Hepatocyte (in vitro differentiated cells): Measurements from ENCODE around the gene CCDC40.

Source experiments
- EZH2 ChIP-seq: fragments of 200-600 bp; sonication (generic); IDR thresholded peaks from 2 replicates; pipeline ENCODE4 v1.6.1; 2016; ENCODE audit warnings: antibody characterized with exemption, mild to moderate bottlenecking, borderline replicate concordance
- TF ChIP-seq, protein P1 (sequence below): fragments of 200-600 bp; sonication (generic); IDR thresholded peaks from 2 replicates; pipeline ENCODE4 v1.5.1; 2016; ENCODE audit warnings: antibody characterized with exemption, mild to moderate bottlenecking; ENCODE audit not compliant: poor library complexity

DNA sequence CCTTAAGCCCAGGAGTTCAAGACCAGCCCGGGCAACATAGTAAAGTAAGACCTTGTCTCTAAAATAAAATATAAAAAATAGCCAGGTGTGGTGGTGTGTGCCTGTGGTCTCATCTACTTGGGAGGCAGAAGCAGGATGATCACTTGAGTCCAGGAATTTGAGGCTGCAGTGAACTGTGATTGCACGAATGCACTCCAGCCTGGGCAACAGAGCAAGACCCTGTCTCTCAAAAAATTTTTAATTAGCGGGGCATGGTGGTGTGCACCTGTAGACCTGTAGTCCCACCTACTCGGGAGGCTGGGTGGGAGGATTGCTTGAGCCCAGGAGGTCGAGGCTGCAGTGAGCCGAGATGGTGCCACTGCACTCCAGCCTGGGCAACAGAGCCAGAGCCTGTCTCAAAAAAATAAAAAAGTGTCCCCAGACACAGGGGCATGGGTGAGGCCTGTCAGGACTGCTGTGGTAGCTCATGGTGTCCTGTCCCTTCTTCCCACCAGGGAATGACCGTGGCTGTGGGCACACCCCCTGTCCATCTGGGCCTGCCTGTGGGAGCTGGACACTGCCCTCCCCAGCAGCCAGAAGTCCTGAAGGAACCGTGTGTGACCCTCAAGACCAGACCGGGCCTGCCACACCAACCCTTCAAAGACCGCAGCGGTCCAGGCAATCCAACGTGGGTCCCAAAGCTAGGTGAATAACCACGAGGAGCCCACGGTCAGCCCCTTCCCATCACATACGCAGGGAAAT lies 34.1 kb downstream of the CCDC40 start:
- TF ChIP-seq, protein P1, sequence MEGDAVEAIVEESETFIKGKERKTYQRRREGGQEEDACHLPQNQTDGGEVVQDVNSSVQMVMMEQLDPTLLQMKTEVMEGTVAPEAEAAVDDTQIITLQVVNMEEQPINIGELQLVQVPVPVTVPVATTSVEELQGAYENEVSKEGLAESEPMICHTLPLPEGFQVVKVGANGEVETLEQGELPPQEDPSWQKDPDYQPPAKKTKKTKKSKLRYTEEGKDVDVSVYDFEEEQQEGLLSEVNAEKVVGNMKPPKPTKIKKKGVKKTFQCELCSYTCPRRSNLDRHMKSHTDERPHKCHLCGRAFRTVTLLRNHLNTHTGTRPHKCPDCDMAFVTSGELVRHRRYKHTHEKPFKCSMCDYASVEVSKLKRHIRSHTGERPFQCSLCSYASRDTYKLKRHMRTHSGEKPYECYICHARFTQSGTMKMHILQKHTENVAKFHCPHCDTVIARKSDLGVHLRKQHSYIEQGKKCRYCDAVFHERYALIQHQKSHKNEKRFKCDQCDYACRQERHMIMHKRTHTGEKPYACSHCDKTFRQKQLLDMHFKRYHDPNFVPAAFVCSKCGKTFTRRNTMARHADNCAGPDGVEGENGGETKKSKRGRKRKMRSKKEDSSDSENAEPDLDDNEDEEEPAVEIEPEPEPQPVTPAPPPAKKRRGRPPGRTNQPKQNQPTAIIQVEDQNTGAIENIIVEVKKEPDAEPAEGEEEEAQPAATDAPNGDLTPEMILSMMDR: no peak
- TF ChIP-seq EZH2: no peak
